ENCODE results near the gene KCNQ5.

Gene KCNQ5

GRCh38 chr6:73078908-73079610, 457.2 kb downstream of the KCNQ5 start:
- DNase-seq: no peak

- peak; percentile 89 for DNase-seq
Measured at GRCh38 chr6:73079611-73079955, 457.7 kb downstream of the KCNQ5 start.

GRCh38 chr6:73079978-73080377, 458.1 kb downstream of the KCNQ5 start:
- peak; percentile 56 for DNase-seq

GRCh38 chr6:73081955-73082354, 460.1 kb downstream of the KCNQ5 start:
- DNase-seq: no peak

- DNase-seq: no peak
Measured at GRCh38 chr6:73083886-73084285, 462.0 kb downstream of the KCNQ5 start.

GRCh38 chr6:73085443-73085871, 463.6 kb downstream of the KCNQ5 start:
- DNase-seq: no peak

GRCh38 chr6:73086726-73087125, 464.9 kb downstream of the KCNQ5 start:
- DNase-seq: no peak

- DNase-seq: no peak
Measured at GRCh38 chr6:73088138-73088813, 466.4 kb downstream of the KCNQ5 start.

GRCh38 chr6:73104921-73105320, 483.1 kb downstream of the KCNQ5 start:
- DNase-seq: no peak

- no peak for DNase-seq
Measured at GRCh38 chr6:73107016-73107415, 485.2 kb downstream of the KCNQ5 start.

- DNase-seq: no peak
Measured at GRCh38 chr6:73108949-73109348, 487.1 kb downstream of the KCNQ5 start.

- DNase-seq: peak; percentile 34
Measured at GRCh38 chr6:73109659-73110058, 487.8 kb downstream of the KCNQ5 start.

- DNase-seq: no peak
Measured at GRCh38 chr6:73116330-73116729, 494.5 kb downstream of the KCNQ5 start.

GRCh38 chr6:73121421-73121993, 499.6 kb downstream of the KCNQ5 start:
- peak; percentile 12 for DNase-seq

GRCh38 chr6:73123632-73124329, 501.9 kb downstream of the KCNQ5 start:
- no peak for DNase-seq

- DNase-seq: peak; percentile 62
Measured at GRCh38 chr6:73129653-73130443, 508.0 kb downstream of the KCNQ5 start.

GRCh38 chr6:73131706-73132105, 509.8 kb downstream of the KCNQ5 start:
- peak; percentile 76 for DNase-seq

- DNase-seq: no peak
Measured at GRCh38 chr6:73134588-73134987, 512.7 kb downstream of the KCNQ5 start.

- DNase-seq: no peak
Measured at GRCh38 chr6:73139681-73140383, 518.0 kb downstream of the KCNQ5 start.

- DNase-seq: no peak
Measured at GRCh38 chr6:73143551-73143950, 521.7 kb downstream of the KCNQ5 start.

GRCh38 chr6:73144516-73144915, 522.7 kb downstream of the KCNQ5 start:
- no peak for DNase-seq

- DNase-seq: no peak
Measured at GRCh38 chr6:73145690-73146089, 523.8 kb downstream of the KCNQ5 start.

Measured in NCI-H226 (cell line).